CD1c-positive myeloid dendritic cell (primary cell): ENCODE measurements around the gene RASGRP4.
"Not testable (repeated sequence)": the region's sequence is repeated elsewhere in the genome, so short reads cannot be mapped to it uniquely, and the experiment has no call there.

ENCODE experiments used
- DNase-seq: peaks from one replicate; pipeline ENCODE4 v3.0.0-alpha.2; 2016; ENCODE audit errors: extremely low spot score

The RASGRP4 gene, protein sequence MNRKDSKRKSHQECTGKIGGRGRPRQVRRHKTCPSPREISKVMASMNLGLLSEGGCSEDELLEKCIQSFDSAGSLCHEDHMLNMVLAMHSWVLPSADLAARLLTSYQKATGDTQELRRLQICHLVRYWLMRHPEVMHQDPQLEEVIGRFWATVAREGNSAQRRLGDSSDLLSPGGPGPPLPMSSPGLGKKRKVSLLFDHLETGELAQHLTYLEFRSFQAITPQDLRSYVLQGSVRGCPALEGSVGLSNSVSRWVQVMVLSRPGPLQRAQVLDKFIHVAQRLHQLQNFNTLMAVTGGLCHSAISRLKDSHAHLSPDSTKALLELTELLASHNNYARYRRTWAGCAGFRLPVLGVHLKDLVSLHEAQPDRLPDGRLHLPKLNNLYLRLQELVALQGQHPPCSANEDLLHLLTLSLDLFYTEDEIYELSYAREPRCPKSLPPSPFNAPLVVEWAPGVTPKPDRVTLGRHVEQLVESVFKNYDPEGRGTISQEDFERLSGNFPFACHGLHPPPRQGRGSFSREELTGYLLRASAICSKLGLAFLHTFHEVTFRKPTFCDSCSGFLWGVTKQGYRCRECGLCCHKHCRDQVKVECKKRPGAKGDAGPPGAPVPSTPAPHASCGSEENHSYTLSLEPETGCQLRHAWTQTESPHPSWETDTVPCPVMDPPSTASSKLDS

GRCh38 chr19:38425810-38426466, at the start of gene RASGRP4:
Gene RASGRP4 (minus strand): TSS chr19:38426219. CDS start chr19:38426091, 128 bp downstream.
- peak; percentile 63 for DNase-seq

- no peak for DNase-seq
Observed at GRCh38 chr19:38475176-38475575, 49.2 kb upstream of the RASGRP4 start.

DNA sequence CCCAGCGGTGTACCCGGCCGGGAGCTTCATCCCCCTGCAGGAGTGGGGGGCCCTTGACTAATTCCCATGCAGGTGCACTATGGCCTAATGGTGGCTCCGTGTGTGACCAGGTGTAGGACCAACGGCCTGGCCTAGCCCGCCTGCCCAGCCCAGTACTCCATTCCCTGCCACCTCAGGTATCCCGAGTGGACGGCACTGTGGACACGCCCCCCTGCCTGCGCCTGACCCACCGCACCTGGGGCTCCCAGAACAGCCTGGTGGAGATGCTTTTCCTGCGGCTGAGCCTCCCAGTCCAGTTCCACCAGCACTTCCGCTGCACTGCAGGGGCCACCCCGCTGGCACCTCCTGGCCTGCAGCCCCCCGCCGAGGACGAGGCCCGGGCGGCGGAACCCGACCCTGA, 47.2 kb upstream of the RASGRP4 start:
- DNase-seq: no peak

- DNase-seq: not testable (repeated sequence)
Observed at GRCh38 chr19:38472725-38473124, 46.7 kb upstream of the RASGRP4 start.

DNA sequence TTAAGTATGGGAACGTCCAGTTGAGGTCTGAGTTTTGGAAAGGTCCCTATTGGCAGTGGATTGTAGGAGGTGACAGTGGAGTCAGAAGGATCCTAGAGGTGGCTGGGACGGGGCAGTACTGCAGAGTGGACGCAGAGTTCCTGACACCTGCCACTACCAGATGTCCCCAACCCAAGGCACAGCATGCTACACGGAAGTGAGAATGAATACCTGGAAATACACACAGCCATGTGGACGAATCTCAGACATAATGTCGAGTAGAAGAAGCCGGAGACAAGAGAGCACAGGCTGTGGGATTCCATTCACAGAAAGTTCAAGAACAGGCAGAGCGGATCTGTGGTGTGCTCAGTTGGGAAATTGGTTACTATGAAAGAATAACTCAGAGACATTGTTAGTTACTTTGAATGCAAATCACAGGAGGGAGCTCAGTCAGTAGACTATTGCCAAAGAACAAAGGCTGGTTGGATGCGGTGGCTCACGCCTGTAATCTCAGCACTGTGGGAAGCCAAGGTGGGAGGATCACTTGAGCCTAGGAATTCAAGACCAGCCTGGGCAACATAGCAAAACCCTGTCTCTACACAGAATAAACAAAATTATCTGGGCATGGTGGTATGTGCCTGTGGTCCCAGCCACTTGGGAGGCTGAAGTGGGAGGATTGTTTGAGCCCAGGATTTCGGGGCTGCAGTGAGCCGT, 44.9 kb upstream of the RASGRP4 start:
- no peak for DNase-seq

DNA sequence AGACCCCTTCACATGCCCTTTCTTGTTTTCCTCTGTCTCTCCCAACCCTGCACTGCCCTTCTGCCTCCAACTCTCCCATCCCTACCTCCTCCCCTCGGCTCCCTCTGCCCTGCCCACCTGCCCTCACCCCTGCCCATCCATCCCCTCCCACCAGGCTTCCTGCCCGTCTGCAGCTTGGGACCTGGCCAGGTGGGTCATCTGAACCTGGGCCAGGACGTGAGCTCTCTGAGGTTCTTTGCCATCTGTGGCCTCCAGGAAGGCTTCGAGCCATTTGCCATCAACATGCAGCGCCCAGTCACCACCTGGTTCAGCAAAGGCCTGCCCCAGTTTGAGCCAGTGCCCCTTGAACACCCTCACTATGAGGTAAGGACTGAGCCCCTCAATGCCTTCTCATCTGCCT, 43.1 kb upstream of the RASGRP4 start:
- no peak for DNase-seq

DNA sequence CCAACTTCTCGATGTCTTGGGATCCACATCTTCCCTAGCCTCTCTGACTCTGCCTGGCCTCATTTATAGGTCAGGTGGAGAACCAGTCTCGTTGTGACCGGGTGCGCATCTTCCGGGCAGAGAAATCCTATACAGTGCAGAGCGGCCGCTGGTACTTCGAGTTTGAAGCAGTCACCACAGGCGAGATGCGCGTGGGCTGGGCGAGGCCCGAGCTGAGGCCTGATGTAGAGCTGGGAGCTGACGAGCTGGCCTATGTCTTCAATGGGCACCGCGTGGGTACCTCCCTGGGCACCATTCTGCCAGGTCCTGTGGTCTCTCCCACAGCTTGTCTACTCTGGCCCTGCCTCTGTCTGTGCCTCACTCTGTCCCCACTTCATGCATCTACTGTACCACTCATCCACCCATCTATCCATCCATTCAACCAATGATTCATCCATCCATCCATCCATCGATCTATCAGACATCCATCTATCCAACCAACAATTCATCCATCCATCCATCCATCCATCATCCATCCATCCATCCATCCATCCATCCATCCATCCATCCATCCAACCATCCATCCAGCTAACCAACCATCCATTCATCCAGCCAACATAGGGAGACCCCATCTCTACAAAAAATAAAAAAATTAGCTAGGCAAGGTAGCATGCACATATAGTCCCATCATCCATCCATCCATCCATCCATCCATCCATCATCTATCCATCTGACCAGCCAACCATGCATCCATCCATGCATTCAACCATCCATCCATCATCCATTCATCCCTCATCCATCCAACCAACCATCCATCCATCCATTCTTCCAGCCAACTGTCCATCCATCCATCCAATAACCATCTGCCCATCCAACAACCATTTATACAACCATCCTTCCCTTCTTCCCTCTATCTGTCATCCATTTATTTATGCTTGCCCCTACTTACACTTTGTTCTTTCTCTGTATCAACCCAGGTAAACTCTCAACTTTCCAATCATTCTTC, 41.8 kb upstream of the RASGRP4 start:
- no peak for DNase-seq

DNA sequence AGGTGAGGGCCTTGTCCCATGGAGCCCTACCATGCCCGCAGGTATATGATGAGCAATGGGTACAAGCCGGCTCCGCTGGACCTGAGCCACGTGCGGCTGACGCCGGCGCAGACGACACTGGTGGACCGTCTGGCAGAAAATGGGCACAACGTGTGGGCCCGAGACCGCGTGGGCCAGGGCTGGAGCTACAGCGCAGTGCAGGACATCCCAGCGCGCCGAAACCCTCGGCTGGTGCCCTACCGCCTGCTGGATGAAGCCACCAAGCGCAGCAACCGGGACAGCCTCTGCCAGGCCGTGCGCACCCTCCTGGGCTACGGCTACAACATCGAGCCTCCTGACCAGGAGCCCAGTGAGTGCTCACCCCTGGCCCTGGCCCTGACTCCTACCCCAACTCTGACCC, 40.0 kb upstream of the RASGRP4 start:
- no peak for DNase-seq

DNA sequence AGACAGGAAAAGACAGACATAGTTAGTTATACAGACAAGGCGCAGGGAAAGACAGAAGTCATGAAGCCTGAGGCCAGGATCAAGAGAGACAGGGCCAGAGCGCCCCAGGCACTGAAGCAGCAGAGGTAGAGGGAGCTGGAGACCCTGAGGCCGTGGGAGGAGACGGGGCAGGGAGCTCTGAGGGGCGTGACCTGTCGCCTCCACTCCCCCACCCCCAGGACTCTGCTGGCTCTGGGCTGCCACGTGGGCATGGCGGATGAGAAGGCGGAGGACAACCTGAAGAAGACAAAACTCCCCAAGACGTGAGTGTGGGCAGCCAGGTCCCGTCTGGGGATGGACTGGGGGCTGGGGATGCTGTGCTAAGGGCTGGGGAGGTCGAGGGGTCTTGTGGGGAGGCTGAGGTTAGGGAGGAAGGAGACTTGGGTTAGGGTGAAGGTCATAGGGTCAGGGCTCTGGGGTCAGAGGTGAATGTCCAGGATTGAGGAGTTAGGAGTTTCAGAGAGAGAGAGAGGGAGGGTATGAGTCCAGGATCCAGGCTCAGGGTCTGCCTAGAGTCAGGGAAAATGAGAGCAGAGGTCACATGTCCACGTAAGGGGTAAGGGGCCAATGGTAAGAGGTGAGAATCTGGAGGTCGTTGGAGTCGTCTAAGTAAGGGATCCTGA, 38.5 kb upstream of the RASGRP4 start:
- DNase-seq: no peak

- no peak for DNase-seq
Observed at GRCh38 chr19:38463365-38463764, 37.3 kb upstream of the RASGRP4 start.

- no peak for DNase-seq
Observed at GRCh38 chr19:38458991-38459390, 33.0 kb upstream of the RASGRP4 start.

GRCh38 chr19:38457690-38458405, 31.8 kb upstream of the RASGRP4 start:
- no peak for DNase-seq

- no peak for DNase-seq
Observed at GRCh38 chr19:38457202-38457601, 31.2 kb upstream of the RASGRP4 start.

- peak; percentile 4 for DNase-seq
Observed at GRCh38 chr19:38455031-38455430, 29.0 kb upstream of the RASGRP4 start.

DNA sequence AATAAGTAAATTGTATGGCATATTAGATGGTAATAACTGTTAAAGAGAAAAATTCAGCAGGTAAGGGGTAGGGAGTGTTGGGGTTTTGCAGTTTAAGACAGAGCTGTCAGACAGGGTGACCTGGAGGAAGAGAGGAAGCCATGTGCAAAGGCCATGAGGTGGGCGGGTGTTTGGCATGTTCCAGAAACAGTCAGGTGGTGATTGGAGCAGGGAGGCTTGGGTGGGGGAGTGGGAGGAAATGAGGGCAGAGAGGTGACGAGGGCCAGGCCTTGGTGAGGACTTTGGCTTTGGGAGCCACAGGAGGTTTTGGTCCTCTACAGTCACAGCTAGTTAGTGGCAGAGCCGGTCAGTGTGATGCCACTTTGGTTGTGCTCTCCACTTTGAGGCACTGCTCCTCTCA, 27.6 kb upstream of the RASGRP4 start:
- peak; percentile 5 for DNase-seq

- peak; percentile 17 for DNase-seq
Observed at GRCh38 chr19:38452430-38453366, 26.7 kb upstream of the RASGRP4 start.

GRCh38 chr19:38451629-38452028, 25.6 kb upstream of the RASGRP4 start:
- DNase-seq: no peak

- no peak for DNase-seq
Observed at GRCh38 chr19:38451036-38451435, 25.0 kb upstream of the RASGRP4 start.

DNA sequence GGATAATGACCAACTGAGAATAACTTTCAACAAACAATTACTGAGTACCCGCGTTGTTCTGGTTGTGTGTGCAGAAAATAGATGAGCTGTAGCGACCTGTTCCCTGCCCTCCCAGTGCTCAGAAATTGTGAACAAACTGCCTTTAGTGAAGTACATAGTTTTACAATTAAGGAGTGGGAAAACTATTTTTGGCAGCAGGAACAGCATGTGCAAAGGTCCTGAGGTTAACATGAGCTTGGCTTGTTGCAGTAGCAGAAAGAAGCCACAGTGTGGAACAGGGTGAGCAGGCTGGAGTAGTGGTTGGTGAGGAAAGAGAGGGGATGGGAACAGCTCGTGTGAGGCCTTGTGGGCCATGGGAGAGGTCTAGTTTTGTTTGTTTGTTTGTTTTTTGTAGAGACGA, 23.5 kb upstream of the RASGRP4 start:
- no peak for DNase-seq
